Thyroid gland (tissue), 4 donors: ENCODE data around the gene EXOG. TPM values are rescaled to one million over a fixed set of nuclear protein-coding genes. Genes with fewer than 3 reads are reported as not detected.

Experiments used
- DNase-seq, 2 donors: peaks; one replicate each; pipeline ENCODE4 v3.0.0-alpha.2; 2019
- H3K27ac ChIP-seq, 3 donors: fragments of 200-600 bp; sonication (generic); 1 replicate in 2 of 3; 2 replicates in 1 of 3; pipeline ENCODE4 v1.5.1; 2016 to 2019; ENCODE audit warnings: mild to moderate bottlenecking in 1 of 3, moderate library complexity in 1 of 3
- H3K27me3 ChIP-seq: fragments of 200-600 bp; sonication (generic); one replicate; pipeline ENCODE4 v1.5.1; 2019
- H3K36me3 ChIP-seq, 2 donors: fragments of 200-600 bp; sonication (generic); one replicate each; pipeline ENCODE4 v1.5.1; 2016 to 2019
- H3K4me1 ChIP-seq, 2 donors: fragments of 200-600 bp; sonication (generic); one replicate each; pipeline ENCODE4 v1.5.1; 2017 to 2019
- H3K4me3 ChIP-seq, 3 donors: fragments of 200-600 bp; sonication (generic); replicated peaks in 1 of 3; 1 replicate in 2 of 3; 2 replicates in 1 of 3; pipeline ENCODE4 v1.5.1; 2016; ENCODE audit warnings: mild to moderate bottlenecking in 1 of 3
- H3K9me3 ChIP-seq: fragments of 200-600 bp; sonication (generic); one replicate; pipeline ENCODE4 v1.5.1; 2017
- CTCF ChIP-seq, 6 experiments: fragments of 200-600 bp in 3 of 6; fragments of 450-650 bp in 3 of 6; sonication (generic) in 3 of 6; IDR thresholded peaks; one replicate each; pipeline ENCODE4 v1.5.1; 2016 to 2019; ENCODE audit warnings: antibody characterized with exemption in 6 of 6, mild to moderate bottlenecking in 2 of 6, inconsistent platforms in 1 of 6, moderate library complexity in 1 of 6
- POLR2A ChIP-seq, 2 donors: fragments of 450-650 bp; IDR thresholded peaks; one replicate each; pipeline ENCODE4 v1.6.1; 2017; ENCODE audit warnings: antibody characterized with exemption in 2 of 2, mild to moderate bottlenecking in 2 of 2, moderate library complexity in 1 of 2
- WGBS, 2 donors: methylation state at CpG; one replicate each; pipeline ENCODE4 v1.1.5; 2017; 5-methylcytosine and 5-hydroxymethylcytosine counted together
- intact Hi-C: fragments of 100-400 bp; cut with DNase I; formaldehyde crosslinking; loops from one replicate; pipeline ENCODE4 v1.15.1; 2023
- total RNA-seq, 4 donors: library from RNA; depleted of rRNA; stranded (reverse); fragments of >200 nt; gene quantifications; one replicate each; pipeline ENCODE4 v1.2.3, GENCODE V29; 2016

The EXOG gene
- total RNA-seq, 4 donors from 2014 or later: 7.6 to 17.6 (median 14.1) TPM

- H3K9me3 ChIP-seq: no peaks in the 10 kb centered on the region
- intact Hi-C loops: no loop called here
- no peak for TF ChIP-seq CTCF (IDR thresholded peaks at IDR 0.05)
- TF ChIP-seq POLR2A (IDR thresholded peaks at IDR 0.05): no peak
- H3K4me1 ChIP-seq: no peaks in the 10 kb centered on the region
- no peak overlapping the region for H3K27ac ChIP-seq
- no peak overlapping the region for H3K4me3 ChIP-seq
- no peak for DNase-seq
- WGBS, 2 donors: 90 to 97% methylated on average over 4 of the region's 4 CpGs
- H3K36me3 ChIP-seq: no peaks in the 10 kb centered on the region
- no peaks in the 10 kb centered on the region for H3K27me3 ChIP-seq
These were observed 71.4 kb downstream of the EXOG start for GRCh38 chr3:38567498-38567897.

- no peaks in the 10 kb centered on the region for H3K27me3 ChIP-seq
- TF ChIP-seq CTCF (IDR thresholded peaks at IDR 0.05) (no peak), POLR2A (IDR thresholded peaks at IDR 0.05) (no peak)
- H3K4me1 ChIP-seq: no peaks in the 10 kb centered on the region
- H3K4me3 ChIP-seq: no peak overlapping the region
- no peak for DNase-seq
- H3K27ac ChIP-seq: no peak overlapping the region
- H3K9me3 ChIP-seq: no peaks in the 10 kb centered on the region
- WGBS, 2 donors: 97 to 98% methylated on average over 3 of the region's 3 CpGs
- no peaks in the 10 kb centered on the region for H3K36me3 ChIP-seq
- intact Hi-C loops: no loop called here
These were observed 77.0 kb downstream of the EXOG start for GRCh38 chr3:38573111-38573510.

- Histone ChIP-seq H3K4me3 (no peak overlapping the region), H3K9me3 (no peaks in the 10 kb centered on the region), H3K36me3 (no peaks in the 10 kb centered on the region), H3K27ac (no peak overlapping the region), H3K4me1 (no peaks in the 10 kb centered on the region), H3K27me3 (no peaks in the 10 kb centered on the region)
- DNase-seq: no peak
- intact Hi-C loops: no loop called here
- TF ChIP-seq CTCF (IDR thresholded peaks at IDR 0.05): no peak
- no peak for TF ChIP-seq POLR2A (IDR thresholded peaks at IDR 0.05)
- 70 to 89% methylated on average over 3 of the region's 3 CpGs for whole genome bisulfite sequencing, 2 donors
These were observed 77.4 kb downstream of the EXOG start for GRCh38 chr3:38573556-38573955.

GRCh38 chr3:38574411-38575278 is 78.5 kb downstream of the EXOG start:
- intact Hi-C loops: no loop called here
- DNase-seq: no peak
- WGBS, 2 donors: 76 to 91% methylated on average over 5 to 6 of the region's 6 CpGs

More at GRCh38 chr3:38574411-38575278, 78.5 kb downstream of the EXOG start:
- no peak for TF ChIP-seq CTCF (IDR thresholded peaks at IDR 0.05)
- no peak for TF ChIP-seq POLR2A (IDR thresholded peaks at IDR 0.05)
- H3K4me3 ChIP-seq: no peak overlapping the region
- H3K36me3 ChIP-seq: no peaks in the 10 kb centered on the region
- H3K27ac ChIP-seq: no peak overlapping the region
- H3K4me1 ChIP-seq: no peaks in the 10 kb centered on the region
- no peaks in the 10 kb centered on the region for H3K27me3 ChIP-seq
- no peaks in the 10 kb centered on the region for H3K9me3 ChIP-seq
